Left kidney (tissue), 2 donors: Measurements from ENCODE around the gene MYPOP. TPM values are rescaled to one million over a fixed set of nuclear protein-coding genes. Genes with fewer than 3 reads are reported as not detected.

ENCODE experiments used
- DNase-seq: peaks from one replicate; pipeline ENCODE4 v3.0.0-alpha.2; 2013
- polyA plus RNA-seq: library from polyadenylated mRNA; unstranded; fragments of 120-200 nt; gene quantifications from one replicate; pipeline ENCODE4 v1.2.1, GENCODE V29; 2013; ENCODE audit not compliant: insufficient read length

Gene MYPOP
- polyA plus RNA-seq, 1 donor: 4.0 TPM

GRCh38 chr19:45863840-45864628 lies 38.4 kb downstream of the MYPOP start, which contains the start of gene FOXA3:
Gene FOXA3, plus strand, starts transcription at chr19:45864326. Its CDS starts 131 bp downstream, at chr19:45864457.
- no peak for DNase-seq

- DNase-seq: no peak
Measured at GRCh38 chr19:45863335-45863839, 39.0 kb downstream of the MYPOP start.

GRCh38 chr19:45862564-45863334 lies 39.7 kb downstream of the MYPOP start, which contains the start of gene SYMPK:
Gene SYMPK, minus strand, starts transcription at chr19:45863147. Its CDS starts 8,652 bp downstream, at chr19:45854495.
- peak; percentile 98 for DNase-seq

- DNase-seq: no peak
Measured at GRCh38 chr19:45862271-45862563, 40.2 kb downstream of the MYPOP start.

GRCh38 chr19:45860359-45861259 lies 41.8 kb downstream of the MYPOP start:
- DNase-seq: no peak

GRCh38 chr19:45854167-45854778 lies 48.1 kb downstream of the MYPOP start:
- no peak for DNase-seq

GRCh38 chr19:45852983-45853382 lies 49.4 kb downstream of the MYPOP start:
- no peak for DNase-seq

GRCh38 chr19:45852145-45852750 lies 50.2 kb downstream of the MYPOP start:
- no peak for DNase-seq

- no peak for DNase-seq
Measured at GRCh38 chr19:45848922-45849321, 53.5 kb downstream of the MYPOP start.

GRCh38 chr19:45847663-45848062 lies 54.8 kb downstream of the MYPOP start:
- DNase-seq: no peak

GRCh38 chr19:45842198-45842597 lies 60.2 kb downstream of the MYPOP start:
- DNase-seq: no peak

Other genes starting within 250 kb of the MYPOP start
- 0.85 TPM for gene GIPR, start 234.4 kb downstream of the MYPOP start, polyA plus RNA-seq
- 253 TPM for gene SNRPD2, start 210.7 kb downstream of the MYPOP start, polyA plus RNA-seq
- 9.6 TPM for gene QPCTL, start 209.9 kb downstream of the MYPOP start, polyA plus RNA-seq
- gene FBXO46, start 171.7 kb downstream of the MYPOP start, polyA plus RNA-seq: 16.3 TPM
- gene MEIOSIN, start 169.2 kb downstream of the MYPOP start, polyA plus RNA-seq: not detected
- 12.2 TPM for gene SIX5, start 133.4 kb downstream of the MYPOP start, polyA plus RNA-seq
- 71.9 TPM for gene DMPK, start 120.1 kb downstream of the MYPOP start, polyA plus RNA-seq
- 36.6 TPM for gene DMWD, start 109.8 kb downstream of the MYPOP start, polyA plus RNA-seq
- not detected for gene RSPH6A, start 87.3 kb downstream of the MYPOP start, polyA plus RNA-seq
- 75.1 TPM for gene SYMPK, start 39.5 kb downstream of the MYPOP start, polyA plus RNA-seq
- gene FOXA3, start 38.3 kb downstream of the MYPOP start, polyA plus RNA-seq: 0.12 TPM
- 14.5 TPM for gene IRF2BP1, start 16.5 kb downstream of the MYPOP start, polyA plus RNA-seq
- not detected for gene NANOS2, start 12.2 kb upstream of the MYPOP start, polyA plus RNA-seq
- gene NOVA2, start 71.3 kb upstream of the MYPOP start, polyA plus RNA-seq: 4.1 TPM
- 11.7 TPM for gene CCDC61, start 92.9 kb upstream of the MYPOP start, polyA plus RNA-seq
- gene PGLYRP1, start 120.4 kb upstream of the MYPOP start, polyA plus RNA-seq: 0.32 TPM
- gene IGFL4, start 138.4 kb upstream of the MYPOP start, polyA plus RNA-seq: 0.58 TPM
- not detected for gene IGFL3, start 222.1 kb upstream of the MYPOP start, polyA plus RNA-seq
- gene IGFL2, start 245.6 kb upstream of the MYPOP start, polyA plus RNA-seq: not detected